Measurements from ENCODE around the gene HDAC10.

GRCh38 chr22:50224071-50224470 is 27.0 kb downstream of the HDAC10 start:
- TF ChIP-seq CTCF (IDR thresholded peaks at IDR 0.05; ENCODE audit: low read depth, low read length) (no peak), EZH2phosphoT487 (IDR thresholded peaks at IDR 0.05; ENCODE audit: low read depth) (no peak)

All from OCI-LY3 (cell line).